Neuron (in vitro differentiated cells): ENCODE data around the gene ACTL7B.
"Not testable (repeated sequence)": the region's sequence is repeated elsewhere in the genome, so short reads cannot be mapped to it uniquely, and the experiment has no call there.

Experiments
- H2AFZ ChIP-seq: one replicate; pipeline ENCODE4 v1.6.1; 2013; ENCODE audit warnings: low read depth, mild to moderate bottlenecking, inconsistent platforms, low read length, moderate library complexity
- H3K27me3 ChIP-seq: one replicate; pipeline ENCODE4 v1.6.1; 2013; ENCODE audit warnings: low read length; ENCODE audit not compliant: insufficient read depth
- H3K36me3 ChIP-seq: one replicate; pipeline ENCODE4 v1.6.1; 2013; ENCODE audit warnings: low read length; ENCODE audit not compliant: insufficient read depth
- H3K4me1 ChIP-seq: one replicate; pipeline ENCODE4 v1.6.1; 2013; ENCODE audit warnings: low read length; ENCODE audit not compliant: insufficient read depth
- H3K4me3 ChIP-seq: 2 replicates; pipeline ENCODE4 v1.5.1; 2013; ENCODE audit warnings: mild to moderate bottlenecking, low read length, moderate library complexity
- H3K9me3 ChIP-seq: one replicate; pipeline ENCODE4 v1.6.1; 2013; ENCODE audit warnings: low read length

Gene ACTL7B

GRCh38 chr9:108861997-108862396 lies 6.2 kb upstream of the ACTL7B start, which contains the start of gene ACTL7A:
ACTL7A (plus strand) TSS chr9:108862266; CDS start chr9:108862323, 57 bp downstream.
- H3K27me3 ChIP-seq = no peaks in the 10 kb centered on the region
- H2AFZ ChIP-seq = no peak within 1 kb of the TSS
- H3K4me3 ChIP-seq = no peak within 1 kb of the TSS
- no peaks in the 10 kb centered on the region for H3K36me3 ChIP-seq
- no peaks in the 10 kb centered on the region for H3K4me1 ChIP-seq
- H3K9me3 ChIP-seq = peaks cover 3% of the 10 kb centered on the region

- no peaks in the 10 kb centered on the region for H3K27me3 ChIP-seq
- no peaks in the 10 kb centered on the region for H3K36me3 ChIP-seq
- peaks cover 3% of the 10 kb centered on the region for H3K9me3 ChIP-seq
- no peak overlapping the region for H3K4me3 ChIP-seq
- no peaks in the 10 kb centered on the region for H3K4me1 ChIP-seq
- H2AFZ ChIP-seq = no peak overlapping the region
These were observed 5.7 kb upstream of the ACTL7B start for GRCh38 chr9:108861464-108861863.

GRCh38 chr9:108860764-108861163 lies 5.0 kb upstream of the ACTL7B start:
- Histone ChIP-seq H3K27me3 (no peaks in the 10 kb centered on the region), H3K36me3 (no peaks in the 10 kb centered on the region), H3K4me1 (no peaks in the 10 kb centered on the region), H3K9me3 (peaks cover 3% of the 10 kb centered on the region), H3K4me3 (no peak overlapping the region), H2AFZ (no peak overlapping the region)

- Histone ChIP-seq H3K4me1 (no peaks in the 10 kb centered on the region), H3K27me3 (no peaks in the 10 kb centered on the region), H3K36me3 (no peaks in the 10 kb centered on the region), H2AFZ (no peak overlapping the region), H3K9me3 (peaks cover 6% of the 10 kb centered on the region), H3K4me3 (no peak overlapping the region)
These were observed 4.6 kb upstream of the ACTL7B start for GRCh38 chr9:108860354-108860753.

- H3K36me3 ChIP-seq = no peaks in the 10 kb centered on the region
- H3K9me3 ChIP-seq = peaks cover 8% of the 10 kb centered on the region
- H3K27me3 ChIP-seq = no peaks in the 10 kb centered on the region
- no peak overlapping the region for H3K4me3 ChIP-seq
- no peak overlapping the region for H2AFZ ChIP-seq
- no peaks in the 10 kb centered on the region for H3K4me1 ChIP-seq
These were observed 3.8 kb upstream of the ACTL7B start for GRCh38 chr9:108859459-108860114.

- Histone ChIP-seq H3K4me1 (no peaks in the 10 kb centered on the region), H3K36me3 (no peaks in the 10 kb centered on the region), H3K27me3 (peaks cover 2% of the 10 kb centered on the region)
These were observed 1.8 kb upstream of the ACTL7B start for GRCh38 chr9:108857572-108857971.

GRCh38 chr9:108855529-108855886 lies 278 bp downstream of the ACTL7B start:
- peaks cover 5% of the 10 kb centered on the region for H3K9me3 ChIP-seq

More at GRCh38 chr9:108857572-108857971, 1.8 kb upstream of the ACTL7B start:
- no peak overlapping the region for H3K4me3 ChIP-seq
- peaks cover 8% of the 10 kb centered on the region for H3K9me3 ChIP-seq
- H2AFZ ChIP-seq = no peak overlapping the region

GRCh38 chr9:108854641-108855528 lies 901 bp downstream of the ACTL7B start:
- no peaks in the 10 kb centered on the region for H3K4me1 ChIP-seq
- H2AFZ ChIP-seq = no peak overlapping the region
- no peaks in the 10 kb centered on the region for H3K36me3 ChIP-seq
- H3K27me3 ChIP-seq = peaks cover 2% of the 10 kb centered on the region
- H3K4me3 ChIP-seq = no peak overlapping the region
- H3K9me3 ChIP-seq = peaks cover 5% of the 10 kb centered on the region

More at GRCh38 chr9:108855529-108855886, 278 bp downstream of the ACTL7B start:
- Histone ChIP-seq H3K27me3 (peaks cover 2% of the 10 kb centered on the region), H3K4me3 (no peak overlapping the region), H3K4me1 (no peaks in the 10 kb centered on the region), H3K36me3 (no peaks in the 10 kb centered on the region), H2AFZ (no peak overlapping the region)

- H3K4me3 ChIP-seq = no peak overlapping the region
- peaks cover 5% of the 10 kb centered on the region for H3K9me3 ChIP-seq
These were observed 1.7 kb downstream of the ACTL7B start for GRCh38 chr9:108854094-108854493.

GRCh38 chr9:108852079-108852478 lies 3.7 kb downstream of the ACTL7B start:
- no peak overlapping the region for H2AFZ ChIP-seq
- H3K27me3 ChIP-seq = peaks cover 2% of the 10 kb centered on the region

More at GRCh38 chr9:108854094-108854493, 1.7 kb downstream of the ACTL7B start:
- Histone ChIP-seq H3K4me1 (no peaks in the 10 kb centered on the region), H2AFZ (no peak overlapping the region), H3K27me3 (peaks cover 2% of the 10 kb centered on the region), H3K36me3 (no peaks in the 10 kb centered on the region)

GRCh38 chr9:108851138-108851537 lies 4.6 kb downstream of the ACTL7B start:
- Histone ChIP-seq H3K4me1 (no peaks in the 10 kb centered on the region), H3K27me3 (peaks cover 2% of the 10 kb centered on the region), H3K36me3 (no peaks in the 10 kb centered on the region), H3K9me3 (peaks cover 5% of the 10 kb centered on the region), H3K4me3 (no peak overlapping the region), H2AFZ (no peak overlapping the region)

More at GRCh38 chr9:108852079-108852478, 3.7 kb downstream of the ACTL7B start:
- peaks cover 5% of the 10 kb centered on the region for H3K9me3 ChIP-seq
- no peaks in the 10 kb centered on the region for H3K36me3 ChIP-seq
- no peak overlapping the region for H3K4me3 ChIP-seq
- H3K4me1 ChIP-seq = no peaks in the 10 kb centered on the region

GRCh38 chr9:108850293-108850897 lies 5.4 kb downstream of the ACTL7B start:
- H3K36me3 ChIP-seq = no peaks in the 10 kb centered on the region
- H3K4me3 ChIP-seq = no peak overlapping the region
- H3K9me3 ChIP-seq = peaks cover 3% of the 10 kb centered on the region
- no peaks in the 10 kb centered on the region for H3K4me1 ChIP-seq
- peaks cover 2% of the 10 kb centered on the region for H3K27me3 ChIP-seq
- H2AFZ ChIP-seq = no peak overlapping the region

GRCh38 chr9:108848296-108848695 lies 7.5 kb downstream of the ACTL7B start:
- not testable (repeated sequence) for H3K27me3 ChIP-seq, H3K36me3 ChIP-seq, H3K9me3 ChIP-seq

More at GRCh38 chr9:108848296-108848695, 7.5 kb downstream of the ACTL7B start:
- not testable (repeated sequence) for H3K4me1 ChIP-seq, H3K4me3 ChIP-seq, H2AFZ ChIP-seq
